Mucosa of stomach (tissue), 1 donor: ENCODE measurements around the gene KDR.

Experiments
- H3K27me3 ChIP-seq: one replicate; pipeline ENCODE4 v1.7.0; 2013; ENCODE audit warnings: mild to moderate bottlenecking, low read length; ENCODE audit not compliant: control insufficient read depth, insufficient read depth
- H3K36me3 ChIP-seq: one replicate; pipeline ENCODE4 v1.7.0; 2013; ENCODE audit warnings: low read length; ENCODE audit not compliant: control insufficient read depth, insufficient read depth
- H3K4me1 ChIP-seq: one replicate; pipeline ENCODE4 v1.7.0; 2013; ENCODE audit warnings: mild to moderate bottlenecking, low read length; ENCODE audit not compliant: control insufficient read depth, insufficient read depth
- H3K4me3 ChIP-seq: one replicate; pipeline ENCODE4 v1.7.0; 2013; ENCODE audit warnings: low read length
- H3K9ac ChIP-seq: one replicate; pipeline ENCODE4 v1.7.0; 2013; ENCODE audit warnings: mild to moderate bottlenecking, low read length, moderate library complexity
- H3K9me3 ChIP-seq: one replicate; pipeline ENCODE4 v1.7.0; 2013; ENCODE audit warnings: mild to moderate bottlenecking, low read length, moderate library complexity; ENCODE audit not compliant: control insufficient read depth
- donor health status: Pancreatic carcinoma.

KDR gene

DNA sequence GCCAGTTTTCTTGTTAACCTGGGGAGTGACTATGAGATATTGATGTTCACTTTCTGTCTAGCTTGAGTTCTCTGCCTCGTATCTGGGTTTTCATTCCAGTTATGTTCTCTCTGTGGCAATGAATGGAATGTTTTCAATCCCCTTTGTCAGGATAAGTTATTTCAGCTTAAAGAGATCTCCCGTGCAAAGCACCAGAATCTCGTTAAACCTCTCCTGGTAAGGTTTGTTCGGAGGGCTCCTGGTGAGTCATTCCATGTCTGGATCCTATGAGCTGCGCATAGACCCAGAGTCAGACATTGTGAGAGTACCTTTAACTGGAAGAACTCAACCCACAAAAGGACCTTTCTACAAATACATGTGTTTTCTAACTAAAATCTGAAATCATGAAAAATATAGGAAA is 51.0 kb downstream of the KDR start:
- Histone ChIP-seq H3K36me3 (no peaks in the 10 kb centered on the region), H3K4me1 (no peaks in the 10 kb centered on the region), H3K9ac (no peak overlapping the region), H3K9me3 (no peaks in the 10 kb centered on the region), H3K4me3 (no peak overlapping the region), H3K27me3 (no peaks in the 10 kb centered on the region)

- no peaks in the 10 kb centered on the region for H3K36me3 ChIP-seq
- no peaks in the 10 kb centered on the region for H3K9me3 ChIP-seq
- H3K9ac ChIP-seq, result no peak overlapping the region
- H3K4me1 ChIP-seq, result no peaks in the 10 kb centered on the region
- no peak overlapping the region for H3K4me3 ChIP-seq
- no peaks in the 10 kb centered on the region for H3K27me3 ChIP-seq
These were observed 53.4 kb downstream of the KDR start for GRCh38 chr4:55071951-55072350.

GRCh38 chr4:55069248-55069647 is 56.1 kb downstream of the KDR start:
- H3K36me3 ChIP-seq, result no peaks in the 10 kb centered on the region
- H3K27me3 ChIP-seq, result no peaks in the 10 kb centered on the region
- H3K4me1 ChIP-seq, result no peaks in the 10 kb centered on the region
- H3K4me3 ChIP-seq, result no peak overlapping the region
- H3K9ac ChIP-seq, result no peak overlapping the region
- H3K9me3 ChIP-seq, result no peaks in the 10 kb centered on the region

GRCh38 chr4:55068522-55068921 is 56.9 kb downstream of the KDR start:
- Histone ChIP-seq H3K27me3 (no peaks in the 10 kb centered on the region), H3K36me3 (no peaks in the 10 kb centered on the region), H3K4me1 (no peaks in the 10 kb centered on the region), H3K9ac (no peak overlapping the region), H3K9me3 (no peaks in the 10 kb centered on the region), H3K4me3 (no peak overlapping the region)

GRCh38 chr4:55066018-55066417 is 59.4 kb downstream of the KDR start:
- no peak overlapping the region for H3K9ac ChIP-seq
- H3K27me3 ChIP-seq, result no peaks in the 10 kb centered on the region
- no peaks in the 10 kb centered on the region for H3K36me3 ChIP-seq
- no peaks in the 10 kb centered on the region for H3K4me1 ChIP-seq
- no peaks in the 10 kb centered on the region for H3K9me3 ChIP-seq
- H3K4me3 ChIP-seq, result no peak overlapping the region

DNA sequence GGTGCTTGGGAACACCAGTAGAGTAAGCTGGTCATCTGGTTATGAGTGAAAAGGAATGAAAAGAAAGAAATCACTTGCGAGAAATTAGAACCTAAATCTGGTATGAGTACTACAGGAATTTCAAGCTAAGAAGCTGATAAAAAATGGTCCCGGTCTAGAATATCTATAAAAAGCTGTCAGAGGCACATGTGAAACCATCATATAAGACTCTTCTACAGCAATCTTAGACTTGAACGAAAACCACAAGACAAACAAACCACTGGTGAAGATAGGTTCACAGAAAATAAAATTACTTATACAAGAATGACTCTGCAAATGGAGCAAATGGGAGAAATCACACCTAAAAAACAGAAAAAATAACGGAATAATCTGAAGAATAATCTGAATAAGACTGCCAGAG is 69.9 kb downstream of the KDR start:
- H3K36me3 ChIP-seq, result no peaks in the 10 kb centered on the region
- no peaks in the 10 kb centered on the region for H3K27me3 ChIP-seq

DNA sequence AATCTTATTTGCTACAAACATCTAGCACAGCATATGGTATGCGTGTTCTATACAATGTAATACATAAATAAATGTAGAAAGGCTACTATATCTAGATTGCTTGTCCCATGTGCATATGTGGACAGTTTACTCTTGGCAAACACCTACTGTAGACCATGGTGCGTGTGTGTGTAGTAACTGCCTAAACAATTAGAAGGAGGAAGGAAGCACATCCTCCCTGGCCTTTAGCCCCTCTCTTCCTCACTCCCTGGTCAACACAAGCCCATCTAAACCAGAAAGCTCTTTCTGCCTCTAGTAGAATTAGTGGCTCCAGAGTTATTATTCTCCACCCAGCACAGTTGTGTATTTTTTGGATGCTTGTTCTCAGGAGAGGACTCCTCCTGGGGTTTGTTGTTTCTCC is 73.9 kb downstream of the KDR start:
- no peaks in the 10 kb centered on the region for H3K4me1 ChIP-seq
- H3K9ac ChIP-seq, result no peak overlapping the region
- H3K9me3 ChIP-seq, result no peaks in the 10 kb centered on the region

More for the DNA sequence above, 69.9 kb downstream of the KDR start:
- H3K4me3 ChIP-seq, result no peak overlapping the region
- no peak overlapping the region for H3K9ac ChIP-seq
- no peaks in the 10 kb centered on the region for H3K4me1 ChIP-seq
- H3K9me3 ChIP-seq, result no peaks in the 10 kb centered on the region

DNA sequence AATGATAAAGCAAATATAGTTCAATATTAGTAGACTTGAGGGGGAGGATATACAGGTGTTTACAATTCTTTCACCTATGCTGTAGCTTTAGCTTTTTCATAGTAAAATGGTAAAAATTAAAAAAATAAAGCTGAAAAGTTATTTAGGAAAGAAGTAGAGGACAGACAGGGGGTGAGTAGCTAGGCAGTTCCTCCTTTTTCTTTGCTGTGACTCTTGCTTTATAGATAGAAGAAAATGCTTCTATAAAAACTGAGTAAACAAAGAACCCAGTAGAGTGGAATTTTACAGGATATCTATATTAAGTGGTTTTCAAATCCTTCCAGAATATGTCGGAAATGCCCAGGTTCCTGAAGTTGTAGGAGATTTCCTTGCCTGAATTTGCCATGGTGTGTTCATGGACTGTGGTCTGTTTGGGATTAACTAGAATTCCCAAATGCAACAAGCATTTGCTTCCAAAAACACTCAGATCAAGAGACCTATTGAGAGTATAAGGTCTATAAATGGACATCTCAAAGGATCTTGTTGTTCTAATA is 74.9 kb downstream of the KDR start:
- no peaks in the 10 kb centered on the region for H3K27me3 ChIP-seq
- no peak overlapping the region for H3K4me3 ChIP-seq
- H3K4me1 ChIP-seq, result no peaks in the 10 kb centered on the region
- no peaks in the 10 kb centered on the region for H3K36me3 ChIP-seq
- H3K9me3 ChIP-seq, result no peaks in the 10 kb centered on the region
- H3K9ac ChIP-seq, result no peak overlapping the region

More for the DNA sequence above, 73.9 kb downstream of the KDR start:
- H3K4me3 ChIP-seq, result no peak overlapping the region
- no peaks in the 10 kb centered on the region for H3K36me3 ChIP-seq
- H3K27me3 ChIP-seq, result no peaks in the 10 kb centered on the region

DNA sequence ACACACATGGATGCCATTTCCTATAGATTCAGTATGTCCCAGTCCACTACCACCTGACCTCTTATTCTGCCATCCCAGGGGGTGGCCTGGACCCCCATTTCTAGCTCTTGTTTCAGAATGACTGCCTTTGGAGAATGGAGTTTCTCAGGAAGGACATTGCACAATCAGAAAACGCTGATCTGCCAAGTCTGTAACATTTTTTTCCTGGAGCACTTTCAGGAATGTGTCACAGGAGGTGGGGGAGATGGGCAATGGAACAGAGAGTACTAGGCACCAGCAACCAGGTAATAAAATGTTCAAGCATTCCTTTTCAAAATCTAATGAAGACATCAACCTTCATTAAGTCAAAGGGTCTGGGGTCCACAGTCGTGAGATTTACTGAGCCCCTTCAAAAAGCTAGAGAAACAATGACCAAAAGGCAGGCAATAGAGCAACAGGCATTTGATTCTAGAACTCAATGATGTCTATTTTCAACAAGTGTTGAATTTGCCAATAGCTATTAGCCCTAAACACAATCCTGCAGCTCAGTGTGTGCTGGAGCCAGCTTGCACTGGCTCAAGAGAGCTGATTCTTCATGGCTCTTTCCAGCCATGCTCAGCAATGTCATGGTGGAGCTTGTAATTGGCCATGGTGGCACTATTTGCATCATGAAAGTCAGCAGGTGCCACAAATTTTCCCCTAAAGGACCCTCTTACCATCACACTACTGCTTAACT is 87.1 kb downstream of the KDR start:
- Histone ChIP-seq H3K4me1 (no peaks in the 10 kb centered on the region), H3K27me3 (no peaks in the 10 kb centered on the region), H3K36me3 (no peaks in the 10 kb centered on the region), H3K9me3 (no peaks in the 10 kb centered on the region), H3K4me3 (no peak overlapping the region), H3K9ac (no peak overlapping the region)

- Histone ChIP-seq H3K9me3 (no peaks in the 10 kb centered on the region), H3K9ac (no peak overlapping the region), H3K4me1 (no peaks in the 10 kb centered on the region), H3K27me3 (no peaks in the 10 kb centered on the region), H3K36me3 (no peaks in the 10 kb centered on the region), H3K4me3 (no peak overlapping the region)
These were observed 87.7 kb downstream of the KDR start for GRCh38 chr4:55037728-55038127.

GRCh38 chr4:55036405-55036804 is 89.0 kb downstream of the KDR start:
- H3K4me1 ChIP-seq, result no peaks in the 10 kb centered on the region
- no peak overlapping the region for H3K9ac ChIP-seq
- no peaks in the 10 kb centered on the region for H3K27me3 ChIP-seq
- H3K4me3 ChIP-seq, result no peak overlapping the region
- H3K9me3 ChIP-seq, result no peaks in the 10 kb centered on the region
- no peaks in the 10 kb centered on the region for H3K36me3 ChIP-seq

DNA sequence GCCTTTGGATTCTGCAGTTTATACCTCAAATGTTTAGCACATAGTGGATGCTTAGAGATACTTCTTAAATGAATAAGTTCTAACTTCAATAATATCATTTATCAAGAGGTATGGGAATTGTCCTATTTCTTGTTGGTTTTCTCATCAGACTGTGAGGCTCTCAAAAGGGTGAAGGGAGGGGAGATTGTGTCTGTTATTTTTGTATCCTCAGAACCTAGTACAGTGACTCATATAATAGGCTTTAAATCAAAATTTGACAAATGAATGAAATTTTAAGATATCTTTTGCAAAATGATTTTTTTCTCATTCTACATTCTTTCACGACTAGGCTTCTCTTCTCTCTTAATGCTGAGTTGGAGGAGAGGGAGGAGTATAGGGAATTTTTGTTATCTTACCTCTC is 89.5 kb downstream of the KDR start:
- Histone ChIP-seq H3K4me3 (no peak overlapping the region), H3K36me3 (no peaks in the 10 kb centered on the region), H3K4me1 (no peaks in the 10 kb centered on the region), H3K9ac (no peak overlapping the region), H3K9me3 (no peaks in the 10 kb centered on the region), H3K27me3 (no peaks in the 10 kb centered on the region)

- Histone ChIP-seq H3K27me3 (no peaks in the 10 kb centered on the region), H3K4me3 (no peak overlapping the region), H3K4me1 (no peaks in the 10 kb centered on the region), H3K9ac (no peak overlapping the region), H3K36me3 (no peaks in the 10 kb centered on the region), H3K9me3 (no peaks in the 10 kb centered on the region)
These were observed 92.1 kb downstream of the KDR start for GRCh38 chr4:55033296-55033695.
